Measurements from ENCODE around the gene MPHOSPH10.

- TF ChIP-seq NPAS2 (CRISPR knock-in tag; IDR thresholded peaks at IDR 0.05; ENCODE audit: borderline replicate concordance) (no peak), USF2 (IDR thresholded peaks at IDR 0.05) (no peak), PHF8 (IDR thresholded peaks at IDR 0.05; ENCODE audit: borderline replicate concordance, low read depth) (no peak), HDAC2 (IDR thresholded peaks at IDR 0.05) (no peak), MAX (IDR thresholded peaks at IDR 0.05) (no peak), CTCF (IDR thresholded peaks at IDR 0.05) (no peak), POLR2A (IDR thresholded peaks at IDR 0.05; ENCODE audit: low read length) (no peak), SMC3 (IDR thresholded peaks at IDR 0.05) (no peak), RFX5 (IDR thresholded peaks at IDR 0.05) (no peak), ZC3H11A (IDR thresholded peaks at IDR 0.05) (no peak), EP300 (IDR thresholded peaks at IDR 0.05) (no peak), HOXA7 (CRISPR knock-in tag; IDR thresholded peaks at IDR 0.05) (no peak), CBX2 (IDR thresholded peaks at IDR 0.05; ENCODE audit: borderline replicate concordance, low read depth) (no peak)
These were observed 50.9 kb downstream of the MPHOSPH10 start for GRCh38 chr2:71181316-71181715.

Measured in A549 (cell line).